CD14-positive monocyte (primary cell): Measurements from ENCODE around the gene GMDS. TPM values are rescaled to one million over a fixed set of nuclear protein-coding genes. Genes with fewer than 3 reads are reported as not detected.

ENCODE experiments used
- DNase-seq, 3 donors: peaks; one replicate each; pipeline ENCODE4 v3.0.0-alpha.2; 2011 to 2022
- H2AFZ ChIP-seq: 2 replicates; pipeline ENCODE4 v1.6.0; 2012; ENCODE audit warnings: mild to moderate bottlenecking, low read depth, low read length, inconsistent platforms; ENCODE audit not compliant: insufficient read depth, poor library complexity, severe bottlenecking
- H3K27ac ChIP-seq, 2 donors: 1 replicate in 1 of 2; 2 replicates in 1 of 2; pipeline ENCODE4 v1.5.1; 2012 to 2013; ENCODE audit warnings: low read length in 2 of 2, control low read depth in 1 of 2, inconsistent platforms in 1 of 2, low read depth in 1 of 2, mild to moderate bottlenecking in 1 of 2
- H3K27me3 ChIP-seq, 2 donors: one replicate each; pipeline versions ENCODE4 v1.6.0 to v1.6.1; 2011 to 2013; ENCODE audit warnings: low read length in 2 of 2; ENCODE audit not compliant: control insufficient read depth in 2 of 2, insufficient read depth in 2 of 2
- H3K36me3 ChIP-seq, 2 donors: replicated peaks in 1 of 2; 1 replicate in 1 of 2; 2 replicates in 1 of 2; pipeline versions ENCODE4 v1.5.1 to v1.6.1; 2012 to 2013; ENCODE audit warnings: low read length in 2 of 2, control low read depth in 1 of 2, inconsistent platforms in 1 of 2, mild to moderate bottlenecking in 1 of 2; ENCODE audit not compliant: insufficient read depth in 2 of 2, control insufficient read depth in 1 of 2
- H3K4me1 ChIP-seq, 2 donors: 1 replicate in 1 of 2; 2 replicates in 1 of 2; pipeline versions ENCODE4 v1.5.1 to v1.6.1; 2012 to 2013; ENCODE audit warnings: low read length in 2 of 2, control low read depth in 1 of 2, inconsistent platforms in 1 of 2, mild to moderate bottlenecking in 1 of 2, moderate library complexity in 1 of 2; ENCODE audit not compliant: insufficient read depth in 2 of 2, control insufficient read depth in 1 of 2
- H3K4me2 ChIP-seq: replicated peaks from 2 replicates; pipeline ENCODE3; 2012; ENCODE audit warnings: low read length, moderate library complexity, mild to moderate bottlenecking; ENCODE audit not compliant: poor library complexity, severe bottlenecking; ENCODE audit errors: extremely low read depth
- H3K4me3 ChIP-seq, 3 experiments: fragments of 200-600 bp in 1 of 3; sonication (generic) in 1 of 3; replicated peaks in 1 of 3; 1 replicate in 2 of 3; 2 replicates in 1 of 3; pipeline ENCODE4 v1.5.1; 2011 to 2013; ENCODE audit warnings: low read length in 3 of 3, mild to moderate bottlenecking in 3 of 3, control low read depth in 2 of 3, low read depth in 2 of 3, inconsistent platforms in 1 of 3, moderate library complexity in 1 of 3
- H3K79me2 ChIP-seq: 2 replicates; pipeline ENCODE4 v1.6.0; 2012; ENCODE audit warnings: mild to moderate bottlenecking, control low read depth, inconsistent platforms, low read length, moderate library complexity; ENCODE audit not compliant: insufficient read depth
- H3K9ac ChIP-seq: 2 replicates; pipeline ENCODE4 v1.6.0; 2017; ENCODE audit warnings: low read length, mild to moderate bottlenecking; ENCODE audit not compliant: insufficient read depth, poor library complexity, severe bottlenecking
- H3K9me3 ChIP-seq, 2 donors: replicated peaks in 1 of 2; 1 replicate in 1 of 2; 2 replicates in 1 of 2; pipeline versions ENCODE4 v1.5.1 to v1.6.1; 2012 to 2013; ENCODE audit warnings: low read length in 2 of 2, control low read depth in 1 of 2; ENCODE audit not compliant: control insufficient read depth in 1 of 2, insufficient read depth in 1 of 2
- H4K20me1 ChIP-seq: 2 replicates; pipeline ENCODE4 v1.6.0; 2012; ENCODE audit warnings: mild to moderate bottlenecking, low read length, control low read depth, moderate library complexity; ENCODE audit not compliant: insufficient read depth
- H3K27ac Mint-ChIP-seq, 7 donors: one replicate each; pipeline ENCODE4 v1.8.0; 2020; ENCODE audit warnings: mild to moderate bottlenecking in 7 of 7, mixed read lengths in 7 of 7, moderate library complexity in 6 of 7, inconsistent platforms in 2 of 7
- H3K27me3 Mint-ChIP-seq, 3 donors: one replicate each; pipeline ENCODE4 v1.8.0; 2021 to 2022; ENCODE audit warnings: low read depth in 3 of 3, mild to moderate bottlenecking in 3 of 3, mixed read lengths in 3 of 3, moderate library complexity in 3 of 3, inconsistent platforms in 1 of 3
- H3K36me3 Mint-ChIP-seq, 2 donors: one replicate each; pipeline ENCODE4 v1.8.0; 2020; ENCODE audit warnings: mixed read lengths in 2 of 2, inconsistent platforms in 1 of 2, mild to moderate bottlenecking in 1 of 2
- H3K4me1 Mint-ChIP-seq: one replicate; pipeline ENCODE4 v1.8.0; 2020; ENCODE audit warnings: mild to moderate bottlenecking, mixed read lengths
- H3K4me3 Mint-ChIP-seq, 2 donors: one replicate each; pipeline ENCODE4 v1.8.0; 2020; ENCODE audit warnings: mild to moderate bottlenecking in 2 of 2, mixed read lengths in 2 of 2, moderate library complexity in 1 of 2
- H3K9me3 Mint-ChIP-seq, 7 donors: one replicate each; pipeline ENCODE4 v1.8.0; 2020 to 2022; ENCODE audit warnings: mixed read lengths in 7 of 7, mild to moderate bottlenecking in 6 of 7, moderate library complexity in 6 of 7, inconsistent platforms in 2 of 7
- WGBS: methylation state at CpG from one replicate; pipeline ENCODE4 v1.1.5; 2013; ENCODE audit warnings: missing lambda C conversion rate; ENCODE audit not compliant: insufficient coverage; 5-methylcytosine and 5-hydroxymethylcytosine counted together
- intact Hi-C, 2 donors: fragments of 100-400 bp; cut with micrococcal nuclease; formaldehyde crosslinking; loops; one replicate each; pipeline versions ENCODE4 v1.15.0 to v1.15.1; 2023
- polyA plus RNA-seq, 3 donors: library from polyadenylated mRNA; depleted of rRNA in 1 of 3; unstranded in 2 of 3; stranded (reverse) in 1 of 3; fragments of 300-500 nt in 2 of 3; fragments of >200 nt in 1 of 3; fragmentation: Illumina TruSeq in 2 of 3; gene quantifications; 1 replicate in 2 of 3; 2 replicates in 1 of 3; pipeline ENCODE4 v1.2.3, GENCODE V29; 2012 to 2021
- TF ChIP-seq, protein P1 (sequence below): fragments of 200-600 bp; IDR thresholded peaks from one replicate; pipeline ENCODE4 v1.8.0; 2022; ENCODE audit warnings: antibody characterized with exemption, mild to moderate bottlenecking

GMDS gene
- polyA plus RNA-seq, 3 donors: 10.5 to 19.9 (median 17.6) TPM

DNA sequence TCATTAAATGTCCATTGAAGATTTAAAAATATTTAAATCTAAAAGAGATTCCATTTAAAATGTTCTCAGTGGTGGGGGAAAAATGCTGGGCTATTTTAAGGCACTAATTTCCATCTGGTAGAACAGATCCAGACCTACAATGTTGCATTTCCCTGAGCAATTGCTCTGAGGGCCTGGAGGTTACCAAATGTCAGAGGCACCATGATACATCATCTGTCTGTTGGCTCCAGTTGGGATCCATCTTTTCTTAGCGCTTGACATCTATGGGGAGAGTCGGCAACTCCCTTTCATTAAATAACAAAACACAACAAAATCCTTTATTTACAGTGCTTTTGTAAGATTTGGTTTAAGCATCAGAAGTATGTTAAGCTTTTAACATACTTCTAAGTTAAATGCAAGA is 411.2 kb downstream of the GMDS start:
- intact Hi-C loops: no loop called here
- no peaks in the 10 kb centered on the region for H3K79me2 ChIP-seq
- H3K4me3 ChIP-seq: no peak overlapping the region
- no peaks in the 10 kb centered on the region for H3K27me3 ChIP-seq
- H2AFZ ChIP-seq: no peak overlapping the region
- H3K4me1 ChIP-seq: no peaks in the 10 kb centered on the region
- Mint-ChIP-seq H3K4me3 (no peak overlapping the region), H3K27ac (no peak overlapping the region), H3K9me3 (peaks cover 0 to 7% (median 4%) of the 10 kb centered on the region in 7 donors), H3K36me3 (no peaks in the 10 kb centered on the region), H3K27me3 (peaks cover 0 to 7% (median 0%) of the 10 kb centered on the region in 3 donors), H3K4me1 (peaks cover 2% of the 10 kb centered on the region)
- no peak overlapping the region for H3K4me2 ChIP-seq
- H3K36me3 ChIP-seq: no peaks in the 10 kb centered on the region
- TF ChIP-seq, protein P1, sequence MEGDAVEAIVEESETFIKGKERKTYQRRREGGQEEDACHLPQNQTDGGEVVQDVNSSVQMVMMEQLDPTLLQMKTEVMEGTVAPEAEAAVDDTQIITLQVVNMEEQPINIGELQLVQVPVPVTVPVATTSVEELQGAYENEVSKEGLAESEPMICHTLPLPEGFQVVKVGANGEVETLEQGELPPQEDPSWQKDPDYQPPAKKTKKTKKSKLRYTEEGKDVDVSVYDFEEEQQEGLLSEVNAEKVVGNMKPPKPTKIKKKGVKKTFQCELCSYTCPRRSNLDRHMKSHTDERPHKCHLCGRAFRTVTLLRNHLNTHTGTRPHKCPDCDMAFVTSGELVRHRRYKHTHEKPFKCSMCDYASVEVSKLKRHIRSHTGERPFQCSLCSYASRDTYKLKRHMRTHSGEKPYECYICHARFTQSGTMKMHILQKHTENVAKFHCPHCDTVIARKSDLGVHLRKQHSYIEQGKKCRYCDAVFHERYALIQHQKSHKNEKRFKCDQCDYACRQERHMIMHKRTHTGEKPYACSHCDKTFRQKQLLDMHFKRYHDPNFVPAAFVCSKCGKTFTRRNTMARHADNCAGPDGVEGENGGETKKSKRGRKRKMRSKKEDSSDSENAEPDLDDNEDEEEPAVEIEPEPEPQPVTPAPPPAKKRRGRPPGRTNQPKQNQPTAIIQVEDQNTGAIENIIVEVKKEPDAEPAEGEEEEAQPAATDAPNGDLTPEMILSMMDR: no peak
- no peak overlapping the region for H3K27ac ChIP-seq
- no peak overlapping the region for H3K9ac ChIP-seq
- no peaks in the 10 kb centered on the region for H4K20me1 ChIP-seq
- WGBS: no CpG with 5 or more reads among the region's 2 CpGs
- DNase-seq: no peak
- H3K9me3 ChIP-seq: peaks cover 0 to 4% of the 10 kb centered on the region in 2 donors

DNA sequence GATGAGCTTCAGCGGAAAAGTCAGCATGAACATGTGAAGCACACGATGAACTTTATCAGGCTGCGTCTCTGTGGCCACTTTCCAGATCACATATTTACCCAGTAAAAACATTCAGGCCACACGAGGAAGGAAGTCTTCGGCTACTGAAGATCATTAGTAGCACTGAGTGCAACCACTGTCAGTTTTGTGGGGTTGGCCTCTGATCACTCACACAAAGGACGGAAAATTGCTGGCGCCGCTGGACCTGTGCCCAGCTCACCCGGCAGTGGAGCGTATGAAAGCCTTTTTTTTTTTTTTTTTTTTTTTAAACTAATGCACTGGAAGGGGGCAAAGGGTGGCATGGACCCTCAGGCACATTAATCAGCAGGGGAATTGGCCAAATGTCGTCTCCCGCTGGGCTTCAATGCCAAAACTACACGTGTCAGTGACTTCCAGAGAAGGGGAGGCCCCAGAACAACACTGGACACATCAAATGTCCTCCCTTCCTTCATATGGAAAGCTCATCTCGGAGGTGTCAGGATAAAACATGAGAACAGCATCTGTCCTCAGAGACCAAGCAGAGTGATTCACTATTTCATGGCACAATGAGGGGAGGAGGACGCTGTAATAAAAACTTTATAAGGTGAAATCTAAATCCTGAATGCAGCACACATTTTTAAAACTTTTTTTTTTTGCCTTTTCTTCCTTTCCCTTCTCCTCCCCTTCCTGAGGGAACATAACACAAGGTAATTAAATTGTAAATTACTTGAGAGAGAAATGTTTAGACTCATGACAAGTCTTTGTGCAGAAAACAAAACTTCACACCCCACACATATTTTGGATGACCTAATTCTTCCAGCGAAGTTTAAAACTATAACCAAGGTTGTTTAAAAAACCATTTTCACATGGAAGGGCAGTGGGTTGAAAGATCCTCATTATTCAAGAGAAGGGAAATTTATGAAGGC is 412.3 kb downstream of the GMDS start:
- H3K4me3 Mint-ChIP-seq: no peak overlapping the region
- Histone ChIP-seq H3K4me1 (no peaks in the 10 kb centered on the region), H3K4me2 (no peak overlapping the region), H4K20me1 (no peaks in the 10 kb centered on the region), H3K9me3 (peaks cover 4 to 9% of the 10 kb centered on the region in 2 donors), H3K79me2 (no peaks in the 10 kb centered on the region), H3K4me3 (no peak overlapping the region), H3K27me3 (no peaks in the 10 kb centered on the region), H2AFZ (no peak overlapping the region), H3K27ac (no peak overlapping the region), H3K36me3 (no peaks in the 10 kb centered on the region), H3K9ac (no peak overlapping the region)
- H3K27me3 Mint-ChIP-seq: peaks cover 0 to 7% (median 0%) of the 10 kb centered on the region in 3 donors
- peaks cover 2% of the 10 kb centered on the region for H3K4me1 Mint-ChIP-seq
- 28% methylated on average over 5 of the region's 16 CpGs for WGBS
- intact Hi-C loops: no loop called here
- DNase-seq: no peak
- H3K27ac Mint-ChIP-seq: no peak overlapping the region
- H3K36me3 Mint-ChIP-seq: peaks cover 3 to 6% of the 10 kb centered on the region in 2 donors
- H3K9me3 Mint-ChIP-seq: peaks cover 3 to 15% (median 13%) of the 10 kb centered on the region in 7 donors
- TF ChIP-seq, protein P1: no peak
